GM10266 (cell line): Measurements from ENCODE around the gene NAA80.

Source experiments
- DNase-seq: peaks from one replicate; pipeline ENCODE4 v3.0.0; 2012; ENCODE audit errors: extremely low spot score
- TF ChIP-seq, protein P1 (sequence below): IDR thresholded peaks from 2 replicates; pipeline ENCODE4 v1.5.1; 2012; ENCODE audit warnings: mild to moderate bottlenecking, low read depth; ENCODE audit not compliant: control insufficient read depth, insufficient read depth; ENCODE audit errors: missing control alignments

NAA80 gene

DNA sequence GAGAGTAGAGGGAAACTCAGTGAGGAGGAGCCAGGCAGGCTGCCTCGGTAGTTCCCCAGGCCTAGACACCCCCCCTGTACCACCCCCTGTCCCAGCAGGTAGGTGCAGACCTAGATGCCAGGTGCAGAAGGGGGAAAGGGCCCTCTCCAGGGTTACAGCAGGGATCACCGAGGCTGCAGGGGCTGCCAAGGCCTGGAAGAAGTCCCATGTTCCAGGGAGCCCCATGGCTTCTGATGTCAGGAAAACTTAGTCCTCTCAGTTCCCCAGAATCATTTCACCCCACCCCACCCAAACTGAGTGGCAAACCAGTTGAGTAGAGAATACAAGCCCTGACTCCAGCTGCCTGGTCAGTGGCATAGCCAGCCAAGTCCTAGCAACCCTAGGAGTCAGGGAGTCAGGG is 37.7 kb downstream of the NAA80 start:
- peak; percentile 42 for DNase-seq
- TF ChIP-seq, protein P1, sequence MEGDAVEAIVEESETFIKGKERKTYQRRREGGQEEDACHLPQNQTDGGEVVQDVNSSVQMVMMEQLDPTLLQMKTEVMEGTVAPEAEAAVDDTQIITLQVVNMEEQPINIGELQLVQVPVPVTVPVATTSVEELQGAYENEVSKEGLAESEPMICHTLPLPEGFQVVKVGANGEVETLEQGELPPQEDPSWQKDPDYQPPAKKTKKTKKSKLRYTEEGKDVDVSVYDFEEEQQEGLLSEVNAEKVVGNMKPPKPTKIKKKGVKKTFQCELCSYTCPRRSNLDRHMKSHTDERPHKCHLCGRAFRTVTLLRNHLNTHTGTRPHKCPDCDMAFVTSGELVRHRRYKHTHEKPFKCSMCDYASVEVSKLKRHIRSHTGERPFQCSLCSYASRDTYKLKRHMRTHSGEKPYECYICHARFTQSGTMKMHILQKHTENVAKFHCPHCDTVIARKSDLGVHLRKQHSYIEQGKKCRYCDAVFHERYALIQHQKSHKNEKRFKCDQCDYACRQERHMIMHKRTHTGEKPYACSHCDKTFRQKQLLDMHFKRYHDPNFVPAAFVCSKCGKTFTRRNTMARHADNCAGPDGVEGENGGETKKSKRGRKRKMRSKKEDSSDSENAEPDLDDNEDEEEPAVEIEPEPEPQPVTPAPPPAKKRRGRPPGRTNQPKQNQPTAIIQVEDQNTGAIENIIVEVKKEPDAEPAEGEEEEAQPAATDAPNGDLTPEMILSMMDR = no peak

DNA sequence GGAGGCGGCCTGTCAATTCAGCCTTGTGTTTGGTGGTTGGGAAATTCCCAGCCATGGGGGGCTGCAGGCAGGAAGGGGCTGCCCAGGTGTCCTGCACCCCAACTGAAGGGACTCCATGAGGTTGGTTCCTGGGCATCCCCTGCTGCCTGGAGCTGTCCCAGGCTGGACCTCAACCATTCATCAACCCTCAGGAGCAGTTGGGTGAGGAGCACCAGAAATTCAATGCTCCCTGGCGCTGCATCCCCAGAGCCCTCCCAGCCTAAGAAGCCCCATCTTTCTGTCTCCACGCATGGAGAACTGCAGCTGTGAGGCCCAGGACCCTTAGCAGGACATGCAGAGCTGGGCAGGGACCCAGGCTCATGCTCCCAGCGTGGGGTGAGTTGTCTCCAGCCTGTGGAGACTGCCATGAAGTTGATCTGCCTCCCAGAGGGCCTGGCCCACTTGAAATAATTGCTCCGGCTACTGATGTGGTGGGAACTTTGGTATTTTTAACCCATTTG is 38.2 kb downstream of the NAA80 start:
- no peak for DNase-seq
- TF ChIP-seq, protein P1 = no peak

DNA sequence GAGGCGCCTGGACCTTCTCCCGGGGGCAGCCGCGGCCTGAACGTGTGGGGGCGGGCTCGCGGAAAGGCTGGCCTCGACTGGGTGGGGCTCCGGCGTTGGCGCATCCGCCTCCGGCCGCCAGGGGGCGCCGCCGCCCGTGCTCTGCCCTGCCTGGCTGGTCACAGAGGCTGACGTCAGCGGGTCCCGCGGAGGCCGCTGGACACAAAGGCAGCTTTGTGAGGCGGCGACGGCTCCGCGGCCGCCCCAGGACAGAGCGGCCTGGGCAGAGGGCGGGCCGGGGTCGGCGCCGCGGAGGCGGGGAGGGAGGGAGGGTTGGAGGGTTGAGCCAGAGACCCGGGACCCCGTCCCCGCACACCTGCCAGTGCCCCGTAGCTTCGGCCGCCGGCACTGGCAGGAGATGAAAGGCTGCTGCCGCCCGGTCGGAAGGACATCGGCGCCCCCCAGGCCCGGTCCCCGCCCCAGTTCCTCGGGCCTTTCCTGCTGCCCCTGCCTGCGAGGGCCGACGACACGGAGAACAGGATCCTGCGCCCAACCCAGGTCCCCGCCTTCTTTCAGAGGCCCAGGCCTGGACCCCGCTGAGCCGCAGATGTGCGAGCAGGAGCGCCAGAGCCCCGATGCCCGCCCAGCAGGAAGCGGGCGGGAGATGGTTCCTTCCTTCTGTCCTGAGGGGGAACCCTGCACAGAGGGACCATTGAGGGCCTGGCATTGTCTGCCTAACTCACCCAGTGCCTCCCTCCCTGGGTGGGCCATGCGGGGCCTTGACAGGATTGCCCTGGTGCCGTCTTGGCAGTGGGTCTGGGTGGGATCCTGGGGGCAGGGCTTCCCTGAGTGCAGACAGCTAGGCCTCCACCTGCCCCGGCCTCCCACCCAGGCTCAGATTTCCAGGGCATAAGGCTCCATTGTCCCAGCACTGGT is 38.9 kb downstream of the NAA80 start:
- DNase-seq = peak; percentile 98
- TF ChIP-seq, protein P1 = peak; percentile 99

DNA sequence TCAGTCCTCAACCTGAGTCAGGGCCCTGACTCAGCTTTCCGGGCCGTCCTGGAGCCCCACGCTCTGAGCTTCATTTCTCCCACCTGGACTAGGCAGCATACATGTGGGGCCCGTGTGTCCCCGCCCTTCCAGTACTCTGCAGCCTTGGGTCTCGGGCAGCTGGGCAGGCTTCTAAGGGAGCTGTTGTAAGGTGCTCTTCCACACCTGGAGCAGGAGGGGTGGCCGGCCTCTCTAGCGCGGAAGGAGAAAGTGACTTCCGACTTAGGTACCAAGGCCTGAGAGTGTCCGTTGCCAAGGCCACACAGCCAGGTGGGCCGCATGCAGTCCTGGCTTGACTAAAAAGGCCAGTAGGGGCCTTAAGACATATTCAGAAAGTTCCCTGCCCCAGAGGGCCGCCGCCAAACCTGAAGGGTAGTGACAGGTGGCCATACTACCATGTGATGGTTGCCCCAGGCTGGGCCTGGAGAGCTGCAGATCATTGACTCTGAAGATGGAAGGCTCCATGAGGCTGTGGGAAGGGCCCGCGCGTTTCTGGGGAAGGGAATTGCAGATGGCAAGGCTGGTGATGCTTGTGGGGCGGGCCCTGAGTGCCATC is 39.7 kb downstream of the NAA80 start:
- TF ChIP-seq, protein P1 = no peak
- DNase-seq = no peak

DNA sequence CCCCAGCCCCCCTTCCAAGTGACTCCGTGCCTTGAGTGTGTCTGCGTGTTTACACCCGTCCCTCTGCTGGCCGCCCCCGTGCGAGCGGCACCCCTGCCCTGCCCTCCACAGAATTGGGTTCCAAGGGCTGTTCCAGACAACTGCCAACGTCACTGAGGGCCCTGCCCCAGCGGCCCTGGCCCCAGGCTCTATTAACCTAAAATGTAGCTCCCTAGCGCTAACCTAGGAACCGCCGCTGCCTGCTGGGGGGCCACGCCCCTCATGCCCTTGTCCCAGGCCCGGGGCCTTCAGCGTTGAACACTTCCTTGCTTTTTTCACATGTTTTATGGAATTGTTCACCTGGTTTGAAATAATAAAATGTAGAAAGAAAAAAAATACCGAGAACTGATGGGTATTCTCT is 40.2 kb downstream of the NAA80 start:
- TF ChIP-seq, protein P1 = no peak
- no peak for DNase-seq

DNA sequence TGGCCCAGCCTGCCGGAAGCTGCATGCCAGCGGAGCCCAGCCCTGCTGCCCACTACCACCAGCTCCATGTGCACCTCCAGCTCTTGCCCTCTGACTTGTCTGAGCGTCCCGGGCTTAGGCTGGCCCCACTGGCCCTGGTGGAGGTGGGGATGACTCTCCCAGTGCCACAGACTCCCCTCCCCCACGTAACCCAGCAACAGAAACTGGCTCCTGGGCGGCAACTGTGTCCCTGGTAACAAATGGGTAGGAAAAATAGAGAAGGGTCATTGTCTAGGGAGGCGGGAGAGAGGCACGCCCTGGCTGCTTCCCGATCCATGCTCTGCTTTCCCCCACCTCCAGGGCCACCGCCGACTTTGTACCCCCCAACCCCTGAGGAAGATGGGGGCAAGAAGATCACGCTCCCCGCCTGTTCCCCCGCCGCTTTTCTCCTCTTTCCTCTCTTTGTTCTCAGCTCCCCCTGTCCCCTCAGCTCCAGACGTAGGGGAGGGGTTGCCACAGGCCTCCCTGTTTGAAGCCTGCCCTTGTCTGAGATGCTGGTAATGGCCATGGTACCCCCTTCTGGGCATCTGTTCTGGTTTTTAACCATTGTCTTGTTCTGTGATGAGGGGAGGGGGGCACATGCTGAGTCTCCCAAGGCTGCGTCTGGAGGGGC is 41.0 kb downstream of the NAA80 start:
- TF ChIP-seq, protein P1 = no peak
- no peak for DNase-seq
